HG03175 (cell line): ENCODE data around the gene MRAS.
A peak's percentile ranks its signal among the peaks of the same experiment; 100 is the strongest.
"Not testable (repeated sequence)": the region's sequence is repeated elsewhere in the genome, so short reads cannot be mapped to it uniquely, and the experiment has no call there.

ENCODE experiments used
- ATAC-seq: cut with Tn5 transposase; IDR thresholded peaks from one replicate; pipeline ENCODE4 v1.9.1; 2021; ENCODE audit warnings: mild to moderate bottlenecking, moderate library complexity; ENCODE audit not compliant: unreplicated experiment

MRAS gene

GRCh38 chr3:138366006-138366759 lies 17.8 kb downstream of the MRAS start:
- no peak for ATAC-seq

GRCh38 chr3:138367326-138367850 lies 19.0 kb downstream of the MRAS start:
- no peak for ATAC-seq

- no peak for ATAC-seq
These were observed 19.5 kb downstream of the MRAS start for GRCh38 chr3:138367911-138368310.

GRCh38 chr3:138369151-138369900 lies 20.9 kb downstream of the MRAS start:
- no peak for ATAC-seq

DNA sequence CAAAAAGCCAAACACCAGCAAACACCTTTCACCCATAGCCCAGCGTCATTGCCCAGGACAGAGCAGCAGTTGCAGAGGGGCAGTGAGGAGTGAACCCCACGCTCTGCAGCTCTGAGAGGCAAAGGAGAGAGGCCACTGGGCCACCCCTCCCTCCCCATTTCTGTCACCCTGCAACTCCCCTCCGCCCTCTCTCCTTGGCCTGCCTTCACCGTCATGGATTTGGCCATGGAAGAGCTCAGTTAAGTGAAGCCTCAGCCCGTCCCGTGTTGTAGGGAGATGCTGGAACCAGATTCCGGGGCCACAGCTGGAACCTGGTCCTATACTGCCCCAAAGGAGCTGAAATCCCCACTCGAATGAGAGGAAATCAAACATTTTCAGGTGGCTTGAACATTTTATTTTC lies 21.9 kb downstream of the MRAS start:
- no peak for ATAC-seq

GRCh38 chr3:138371070-138371965 lies 22.9 kb downstream of the MRAS start:
- ATAC-seq: peak; percentile 99

- ATAC-seq: no peak
These were observed 24.8 kb downstream of the MRAS start for GRCh38 chr3:138373087-138373735.

DNA sequence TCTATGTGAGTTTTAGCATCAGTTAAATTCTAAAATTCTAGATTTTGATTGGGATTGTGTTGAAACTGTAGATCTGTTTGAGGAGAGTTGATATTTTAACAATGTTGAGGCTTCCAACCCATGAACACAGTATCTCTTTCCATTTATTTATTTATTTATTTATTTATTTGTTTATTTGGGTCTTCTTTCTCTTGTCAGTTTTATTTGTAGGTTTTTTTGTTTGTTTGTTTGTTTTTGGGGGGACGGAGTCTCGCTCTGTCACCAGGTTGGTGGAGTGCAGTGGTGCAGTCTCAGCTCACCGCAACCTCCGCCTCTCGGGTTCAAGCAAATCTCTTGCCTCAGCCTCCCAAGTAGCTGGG lies 25.3 kb downstream of the MRAS start:
- ATAC-seq: no peak

GRCh38 chr3:138374573-138375134 lies 26.3 kb downstream of the MRAS start:
- no peak for ATAC-seq

GRCh38 chr3:138375447-138375846 lies 27.1 kb downstream of the MRAS start:
- no peak for ATAC-seq

DNA sequence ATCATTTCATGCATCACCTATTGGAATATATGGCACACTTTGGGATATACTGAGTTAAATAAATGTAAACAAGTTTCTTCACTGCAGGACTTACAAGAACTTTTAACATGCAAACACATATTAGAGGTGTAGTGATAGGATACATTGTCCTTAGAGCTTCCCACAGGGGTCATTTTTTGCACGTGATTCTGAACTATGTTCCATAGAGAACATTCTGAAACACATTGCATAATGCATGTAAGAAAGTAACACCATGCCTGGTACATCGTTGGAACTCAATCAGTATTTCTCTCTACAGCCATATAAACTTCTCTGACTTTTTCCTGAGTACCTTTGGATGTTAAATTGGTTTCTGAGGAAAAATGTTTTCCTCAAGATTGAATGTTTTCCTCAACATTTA lies 28.3 kb downstream of the MRAS start:
- ATAC-seq: no peak

GRCh38 chr3:138377212-138377611 lies 28.8 kb downstream of the MRAS start:
- ATAC-seq: not testable (repeated sequence)

DNA sequence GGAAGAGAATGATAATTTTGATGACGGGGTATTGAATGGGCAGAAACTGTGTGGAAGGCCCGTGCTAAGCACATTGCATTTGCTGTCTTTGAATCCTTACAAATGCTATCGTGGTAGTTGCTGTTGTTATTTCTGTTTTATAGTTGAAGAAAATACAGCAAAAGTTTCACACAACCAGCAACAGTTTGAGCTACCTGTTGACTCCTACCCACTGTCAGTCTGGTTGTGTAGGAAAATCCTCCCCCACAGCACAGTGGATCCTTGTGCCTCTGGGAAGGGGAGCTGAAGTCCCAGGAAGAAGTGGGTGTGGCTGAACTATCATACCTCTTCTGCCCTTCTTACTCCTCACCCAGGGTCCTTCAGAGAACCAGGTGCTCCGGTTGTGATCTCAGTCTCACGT lies 29.4 kb downstream of the MRAS start:
- ATAC-seq: no peak

- no peak for ATAC-seq
These were observed 30.0 kb downstream of the MRAS start for GRCh38 chr3:138378331-138378730.

DNA sequence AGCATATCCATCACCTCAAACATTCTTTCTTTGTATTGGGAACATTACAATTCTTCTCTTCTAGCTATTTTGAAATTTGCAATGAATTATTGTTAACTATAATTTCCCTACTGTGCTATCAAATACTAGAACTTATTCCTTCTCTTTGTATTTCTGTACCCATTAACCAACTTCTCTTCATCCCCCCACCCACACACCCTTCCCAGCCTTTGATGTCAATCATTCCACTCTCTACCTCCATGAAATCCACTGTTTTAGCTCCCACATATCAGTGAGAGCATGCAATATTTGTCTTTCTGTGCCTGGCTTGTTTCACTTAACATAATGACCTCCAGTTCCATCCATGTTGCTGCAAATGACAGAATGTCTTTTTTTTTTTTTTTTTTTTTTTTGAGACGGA lies 30.6 kb downstream of the MRAS start:
- ATAC-seq: no peak

DNA sequence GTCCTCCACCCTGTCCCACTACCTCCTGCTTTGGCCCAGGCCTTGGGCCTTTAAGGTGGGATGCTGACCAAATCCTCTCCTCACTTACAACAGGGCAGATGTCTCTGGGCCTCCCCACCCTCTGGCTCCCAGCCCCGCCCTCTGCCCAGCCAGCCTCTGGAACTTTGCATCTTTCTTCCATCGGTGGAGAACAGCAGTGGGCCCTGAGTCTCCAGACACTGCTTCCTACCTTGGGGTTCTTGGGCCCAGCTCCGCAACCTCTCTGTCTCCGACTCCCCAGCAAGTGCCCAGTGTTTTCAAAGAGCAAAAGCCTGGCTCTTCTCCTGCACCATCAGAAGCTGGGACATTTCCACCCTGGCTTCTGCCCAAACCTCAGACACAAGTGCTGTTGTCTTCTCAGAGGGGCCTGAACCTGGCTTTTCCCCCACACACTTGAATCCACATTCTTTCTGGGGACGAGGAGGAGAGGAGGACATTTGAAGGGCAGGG lies 33.1 kb downstream of the MRAS start:
- no peak for ATAC-seq

- no peak for ATAC-seq
These were observed 33.8 kb downstream of the MRAS start for GRCh38 chr3:138381950-138382715.

GRCh38 chr3:138383715-138384465 lies 35.5 kb downstream of the MRAS start:
- ATAC-seq: no peak

GRCh38 chr3:138384531-138384930 lies 36.2 kb downstream of the MRAS start:
- no peak for ATAC-seq
